Measurements from ENCODE around the gene AEBP2. TPM values are rescaled to one million over a fixed set of nuclear protein-coding genes. Genes with fewer than 3 reads are reported as not detected.
A peak's percentile ranks its signal among the peaks of the same experiment; 100 is the strongest.
"Not testable (repeated sequence)": the region's sequence is repeated elsewhere in the genome, so short reads cannot be mapped to it uniquely, and the experiment has no call there.

The AEBP2 gene, protein sequence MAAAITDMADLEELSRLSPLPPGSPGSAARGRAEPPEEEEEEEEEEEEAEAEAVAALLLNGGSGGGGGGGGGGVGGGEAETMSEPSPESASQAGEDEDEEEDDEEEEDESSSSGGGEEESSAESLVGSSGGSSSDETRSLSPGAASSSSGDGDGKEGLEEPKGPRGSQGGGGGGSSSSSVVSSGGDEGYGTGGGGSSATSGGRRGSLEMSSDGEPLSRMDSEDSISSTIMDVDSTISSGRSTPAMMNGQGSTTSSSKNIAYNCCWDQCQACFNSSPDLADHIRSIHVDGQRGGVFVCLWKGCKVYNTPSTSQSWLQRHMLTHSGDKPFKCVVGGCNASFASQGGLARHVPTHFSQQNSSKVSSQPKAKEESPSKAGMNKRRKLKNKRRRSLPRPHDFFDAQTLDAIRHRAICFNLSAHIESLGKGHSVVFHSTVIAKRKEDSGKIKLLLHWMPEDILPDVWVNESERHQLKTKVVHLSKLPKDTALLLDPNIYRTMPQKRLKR
- total RNA-seq, result 10 to 100 TPM; 58.5 to 61.6 TPM
- polyA plus RNA-seq, result 10 to 100 TPM in 1 of 2 donors, 1 to 10 TPM in 1; 5.3 to 15.2 TPM

GRCh38 chr12:19439059-19440018 is at the start of gene AEBP2:
Gene AEBP2, plus strand, starts transcription at chr12:19439492. Its CDS starts 208 bp downstream, at chr12:19439700.
- no peaks in the 10 kb centered on the region for H3K9me3 ChIP-seq (ENCODE audit: control insufficient read depth in 1 of 2, low read length in 2 of 2)
- no peaks in the 10 kb centered on the region for H3K27me3 ChIP-seq (ENCODE audit: insufficient read depth, low read length)
- POLR2A ChIA-PET (ENCODE audit: partially characterized antibody), result interaction anchor here (0.7 to 1.7 kb wide), 8 partner anchors 16 to 165 kb away, joined by 3 to 5 read pairs (median 3); no protein-coding TSS in a partner anchor
- CTCF ChIA-PET (ENCODE audit: partially characterized antibody), result no interaction called here
- peak within 1 kb of the TSS; percentile 21 to 85 for H3K4me3 ChIP-seq (ENCODE audit: low read length in 2 of 2)
- peak within 1 kb of the TSS; percentile 95 to 99 (median 98) for H3K4me3 Mint-ChIP-seq
- peaks cover 37% of the 10 kb centered on the region for H3K4me1 ChIP-seq (ENCODE audit: insufficient read depth, low read length)
- no peaks in the 10 kb centered on the region for H3K27me3 Mint-ChIP-seq
- no peaks in the 10 kb centered on the region for H3K36me3 ChIP-seq (ENCODE audit: insufficient read depth, low read length)
- peak within 1 kb of the TSS; percentile 95 to 98 (median 98) for H3K27ac Mint-ChIP-seq
- intact Hi-C loops (cut with micrococcal nuclease), result loop anchor here (2.0 to 5.0 kb wide), 4 partner anchors 15 to 312 kb away; partner anchors contain the start of gene PLEKHA5
- H3K36me3 Mint-ChIP-seq, result peaks cover 2 to 13% of the 10 kb centered on the region in 2 donors
- H3K4me1 Mint-ChIP-seq, result peaks cover 24 to 44% (median 31%) of the 10 kb centered on the region in 4 donors
- DNase-seq, result peak; percentile 92 to 97 (median 96)
- peaks cover 0 to 3% (median 0%) of the 10 kb centered on the region in 8 donors for H3K9me3 Mint-ChIP-seq
- H3K27ac ChIP-seq (ENCODE audit: low read depth, low read length), result peak within 1 kb of the TSS; percentile 92

GRCh38 chr12:19390051-19390598 is 49.2 kb upstream of the AEBP2 start:
- ChIA-PET CTCF (ENCODE audit: partially characterized antibody) (interaction anchor here (0.6 kb wide), 1 partner anchor 131 kb away, joined by 3 read pairs; no protein-coding TSS in a partner anchor), POLR2A (ENCODE audit: partially characterized antibody) (no interaction called here)
- Histone ChIP-seq H3K27me3 (ENCODE audit: insufficient read depth, low read length) (no peaks in the 10 kb centered on the region), H3K9me3 (ENCODE audit: control insufficient read depth in 1 of 2, low read length in 2 of 2) (no peaks in the 10 kb centered on the region), H3K4me3 (ENCODE audit: low read length in 2 of 2) (no peak overlapping the region), H3K36me3 (ENCODE audit: insufficient read depth, low read length) (no peaks in the 10 kb centered on the region), H3K4me1 (ENCODE audit: insufficient read depth, low read length) (no peaks in the 10 kb centered on the region), H3K27ac (ENCODE audit: low read depth, low read length) (no peak overlapping the region)
- Mint-ChIP-seq H3K27me3 (peaks cover 0 to 2% of the 10 kb centered on the region in 2 donors), H3K4me3 (no peak overlapping the region), H3K9me3 (no peaks in the 10 kb centered on the region), H3K4me1 (no peaks in the 10 kb centered on the region), H3K36me3 (no peaks in the 10 kb centered on the region), H3K27ac (no peak overlapping the region)
- no peak for DNase-seq
- intact Hi-C loops (cut with micrococcal nuclease), result no loop called here

GRCh38 chr12:19392644-19393043 is 46.6 kb upstream of the AEBP2 start:
- H3K9me3 Mint-ChIP-seq; POLR2A ChIA-PET (ENCODE audit: partially characterized antibody); H3K4me1 Mint-ChIP-seq; H3K4me3 Mint-ChIP-seq; H3K36me3 ChIP-seq (ENCODE audit: insufficient read depth, low read length); H3K9me3 ChIP-seq (ENCODE audit: control insufficient read depth in 1 of 2, low read length in 2 of 2); CTCF ChIA-PET (ENCODE audit: partially characterized antibody); H3K36me3 Mint-ChIP-seq; H3K4me3 ChIP-seq (ENCODE audit: low read length in 2 of 2); H3K4me1 ChIP-seq (ENCODE audit: insufficient read depth, low read length); H3K27me3 Mint-ChIP-seq; H3K27me3 ChIP-seq (ENCODE audit: insufficient read depth, low read length); DNase-seq; H3K27ac ChIP-seq (ENCODE audit: low read depth, low read length); intact Hi-C loops (cut with micrococcal nuclease); H3K27ac Mint-ChIP-seq: not testable (repeated sequence)

GRCh38 chr12:19394385-19394784 is 44.9 kb upstream of the AEBP2 start:
- Histone ChIP-seq H3K4me1 (ENCODE audit: insufficient read depth, low read length) (no peaks in the 10 kb centered on the region), H3K27ac (ENCODE audit: low read depth, low read length) (no peak overlapping the region), H3K36me3 (ENCODE audit: insufficient read depth, low read length) (no peaks in the 10 kb centered on the region), H3K4me3 (ENCODE audit: low read length in 2 of 2) (no peak overlapping the region), H3K9me3 (ENCODE audit: control insufficient read depth in 1 of 2, low read length in 2 of 2) (no peaks in the 10 kb centered on the region), H3K27me3 (ENCODE audit: insufficient read depth, low read length) (no peaks in the 10 kb centered on the region)
- POLR2A ChIA-PET (ENCODE audit: partially characterized antibody), result no interaction called here
- Mint-ChIP-seq H3K27ac (no peak overlapping the region), H3K4me3 (no peak overlapping the region), H3K36me3 (no peaks in the 10 kb centered on the region), H3K9me3 (no peaks in the 10 kb centered on the region), H3K27me3 (peaks cover 0 to 2% of the 10 kb centered on the region in 2 donors), H3K4me1 (no peaks in the 10 kb centered on the region)
- CTCF ChIA-PET (ENCODE audit: partially characterized antibody), result no interaction called here
- DNase-seq, result no peak
- intact Hi-C loops (cut with micrococcal nuclease), result no loop called here

DNA sequence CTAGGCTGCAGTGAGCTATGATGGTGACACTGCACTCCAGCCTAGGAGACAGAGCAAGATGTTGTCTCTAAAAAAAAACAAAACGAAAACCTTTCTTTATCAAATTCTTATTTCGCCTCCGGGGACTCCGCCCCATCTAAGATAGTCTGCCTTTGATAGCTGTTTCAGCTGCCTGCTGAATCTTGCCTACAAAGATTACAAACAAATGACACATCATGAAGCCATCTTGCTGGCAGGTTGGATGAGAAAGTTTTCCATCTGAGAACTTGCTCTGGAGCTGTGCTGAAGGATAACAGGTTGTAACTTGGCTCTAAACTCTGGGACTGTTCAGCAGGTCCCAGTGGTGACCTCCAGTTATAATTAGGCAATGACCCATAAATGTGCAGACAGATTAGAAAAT is 41.8 kb upstream of the AEBP2 start:
- Histone ChIP-seq H3K9me3 (ENCODE audit: control insufficient read depth in 1 of 2, low read length in 2 of 2) (no peaks in the 10 kb centered on the region), H3K27me3 (ENCODE audit: insufficient read depth, low read length) (no peaks in the 10 kb centered on the region), H3K4me3 (ENCODE audit: low read length in 2 of 2) (no peak overlapping the region), H3K36me3 (ENCODE audit: insufficient read depth, low read length) (no peaks in the 10 kb centered on the region), H3K27ac (ENCODE audit: low read depth, low read length) (no peak overlapping the region), H3K4me1 (ENCODE audit: insufficient read depth, low read length) (no peaks in the 10 kb centered on the region)
- Mint-ChIP-seq H3K36me3 (no peaks in the 10 kb centered on the region), H3K27me3 (no peaks in the 10 kb centered on the region), H3K4me3 (no peak overlapping the region), H3K9me3 (no peaks in the 10 kb centered on the region), H3K4me1 (no peaks in the 10 kb centered on the region), H3K27ac (no peak overlapping the region)
- no peak for DNase-seq
- ChIA-PET CTCF (ENCODE audit: partially characterized antibody) (interaction anchor here (1.7 kb wide), 1 partner anchor 19 kb away, joined by 4 read pairs; no protein-coding TSS in a partner anchor), POLR2A (ENCODE audit: partially characterized antibody) (no interaction called here)
- intact Hi-C loops (cut with micrococcal nuclease), result no loop called here

GRCh38 chr12:19398376-19399363 is 40.6 kb upstream of the AEBP2 start:
- DNase-seq, result no peak
- Mint-ChIP-seq H3K9me3 (no peaks in the 10 kb centered on the region), H3K36me3 (no peaks in the 10 kb centered on the region), H3K4me1 (peaks cover 0 to 6% (median 0%) of the 10 kb centered on the region in 4 donors), H3K4me3 (no peak overlapping the region), H3K27me3 (no peaks in the 10 kb centered on the region), H3K27ac (peak overlapping the region in 1 of 7 donors; percentile 22)
- intact Hi-C loops (cut with micrococcal nuclease), result no loop called here
- Histone ChIP-seq H3K4me1 (ENCODE audit: insufficient read depth, low read length) (no peaks in the 10 kb centered on the region), H3K36me3 (ENCODE audit: insufficient read depth, low read length) (no peaks in the 10 kb centered on the region), H3K9me3 (ENCODE audit: control insufficient read depth in 1 of 2, low read length in 2 of 2) (no peaks in the 10 kb centered on the region), H3K27me3 (ENCODE audit: insufficient read depth, low read length) (no peaks in the 10 kb centered on the region), H3K27ac (ENCODE audit: low read depth, low read length) (no peak overlapping the region), H3K4me3 (ENCODE audit: low read length in 2 of 2) (no peak overlapping the region)
- POLR2A ChIA-PET (ENCODE audit: partially characterized antibody), result no interaction called here
- CTCF ChIA-PET (ENCODE audit: partially characterized antibody), result interaction anchor here (1.1 to 1.7 kb wide), 3 partner anchors 11 to 20 kb away, joined by 3 to 4 read pairs (median 3); no protein-coding TSS in a partner anchor
